DND-41 (cell line): Measurements from ENCODE around the gene ACAT2.

Experiments
- ATAC-seq: fragments of 200-7000 bp; cut with Tn5 transposase; 3 replicates; pipeline ENCODE4 v1.9.1; 2021; ENCODE audit warnings: low read depth; ENCODE audit not compliant: insufficient read depth
- DNase-seq: peaks from one replicate; pipeline ENCODE4 v3.0.0-alpha.2; 2020
- H2AFZ ChIP-seq: 2 replicates; pipeline ENCODE4 v1.6.0; 2012; ENCODE audit warnings: low read depth, low read length
- H3K27ac ChIP-seq: 2 replicates; pipeline ENCODE4 v1.5.1; 2012; ENCODE audit warnings: low read length, inconsistent platforms
- H3K27me3 ChIP-seq: fragments of 200-600 bp; sonication (generic); 2 replicates; pipeline ENCODE4 v1.6.0; 2012; ENCODE audit warnings: low read length, mild to moderate bottlenecking, inconsistent platforms; ENCODE audit not compliant: insufficient read depth, poor library complexity
- H3K36me3 ChIP-seq: 2 replicates; pipeline ENCODE4 v1.5.1; 2012; ENCODE audit warnings: low read length, inconsistent platforms; ENCODE audit not compliant: insufficient read depth
- H3K4me1 ChIP-seq: 2 replicates; pipeline ENCODE4 v1.5.1; 2012; ENCODE audit warnings: mild to moderate bottlenecking, low read length; ENCODE audit not compliant: insufficient read depth
- H3K4me2 ChIP-seq: 2 replicates; pipeline ENCODE4 v1.6.0; 2012; ENCODE audit warnings: mild to moderate bottlenecking, moderate library complexity, low read length, inconsistent platforms; ENCODE audit not compliant: insufficient read depth
- H3K4me3 ChIP-seq, 2 experiments: fragments of 200-600 bp in 1 of 2; shearing (Covaris generic) in 1 of 2; 2 replicates each; pipeline ENCODE4 v1.5.1; 2012 to 2016; ENCODE audit warnings: inconsistent platforms in 2 of 2, low read length in 2 of 2, mild to moderate bottlenecking in 2 of 2, low read depth in 1 of 2, moderate library complexity in 1 of 2
- H3K79me2 ChIP-seq: 2 replicates; pipeline ENCODE4 v1.6.0; 2012; ENCODE audit warnings: low read length, inconsistent platforms; ENCODE audit not compliant: insufficient read depth
- H3K9ac ChIP-seq: 2 replicates; pipeline ENCODE4 v1.6.0; 2012; ENCODE audit warnings: low read depth, mild to moderate bottlenecking, inconsistent platforms, low read length, moderate library complexity
- H3K9me3 ChIP-seq: 2 replicates; pipeline ENCODE4 v1.5.1; 2012; ENCODE audit warnings: low read length, moderate library complexity, mild to moderate bottlenecking, inconsistent platforms; ENCODE audit not compliant: insufficient read depth, severe bottlenecking
- H4K20me1 ChIP-seq: 2 replicates; pipeline ENCODE4 v1.6.0; 2012; ENCODE audit warnings: low read length; ENCODE audit not compliant: insufficient read depth
- EZH2 ChIP-seq: IDR thresholded peaks from 3 replicates; pipeline ENCODE4 v1.6.1; 2012; ENCODE audit warnings: borderline replicate concordance, low read depth, mild to moderate bottlenecking, moderate library complexity, low read length, inconsistent platforms; ENCODE audit not compliant: severe bottlenecking
- TF ChIP-seq, protein P1 (sequence below): IDR thresholded peaks from 2 replicates; pipeline ENCODE4 v1.5.1; 2012; ENCODE audit warnings: borderline replicate concordance, low read length, moderate library complexity, mild to moderate bottlenecking; ENCODE audit not compliant: poor library complexity, severe bottlenecking; ENCODE audit errors: extremely low read depth

ACAT2 gene

DNA sequence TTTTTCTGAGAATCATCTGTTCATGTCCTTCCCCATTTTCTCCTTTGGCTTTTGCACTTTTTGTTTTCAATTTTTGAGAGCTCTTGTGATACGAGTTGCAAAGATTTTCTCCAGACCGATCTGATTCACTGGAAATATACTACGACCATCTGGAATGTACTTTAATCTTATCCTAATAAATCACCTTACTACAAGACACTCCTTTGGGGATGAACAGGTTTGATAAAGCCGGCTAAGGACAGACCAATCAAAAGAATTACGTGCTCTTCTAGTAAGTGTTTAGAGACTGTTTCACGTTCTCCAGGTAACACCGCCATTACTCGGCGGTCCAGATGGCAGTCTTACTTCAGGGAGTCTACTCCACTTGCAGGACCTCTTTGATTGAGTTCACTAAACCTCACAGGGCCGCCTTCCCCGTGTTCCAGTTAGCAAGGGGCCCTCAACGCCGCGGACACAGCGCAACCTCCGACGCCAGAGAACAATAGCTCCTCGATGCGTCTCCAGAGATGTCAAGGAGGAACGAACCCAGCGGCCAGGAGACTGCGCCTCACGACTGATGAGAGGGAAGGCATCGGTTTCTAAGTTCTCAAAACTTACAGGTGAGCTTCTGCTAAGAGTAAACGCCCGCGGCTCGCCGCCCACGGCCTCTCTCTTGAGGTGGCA is 35.5 kb upstream of the ACAT2 start:
- H3K27me3 ChIP-seq, result no peaks in the 10 kb centered on the region
- peak overlapping the region; percentile 89 for H2AFZ ChIP-seq
- peak overlapping the region; percentile 75 for H3K4me2 ChIP-seq
- ATAC-seq (peak; percentile 43), DNase-seq (no peak)
- TF ChIP-seq, protein P1, sequence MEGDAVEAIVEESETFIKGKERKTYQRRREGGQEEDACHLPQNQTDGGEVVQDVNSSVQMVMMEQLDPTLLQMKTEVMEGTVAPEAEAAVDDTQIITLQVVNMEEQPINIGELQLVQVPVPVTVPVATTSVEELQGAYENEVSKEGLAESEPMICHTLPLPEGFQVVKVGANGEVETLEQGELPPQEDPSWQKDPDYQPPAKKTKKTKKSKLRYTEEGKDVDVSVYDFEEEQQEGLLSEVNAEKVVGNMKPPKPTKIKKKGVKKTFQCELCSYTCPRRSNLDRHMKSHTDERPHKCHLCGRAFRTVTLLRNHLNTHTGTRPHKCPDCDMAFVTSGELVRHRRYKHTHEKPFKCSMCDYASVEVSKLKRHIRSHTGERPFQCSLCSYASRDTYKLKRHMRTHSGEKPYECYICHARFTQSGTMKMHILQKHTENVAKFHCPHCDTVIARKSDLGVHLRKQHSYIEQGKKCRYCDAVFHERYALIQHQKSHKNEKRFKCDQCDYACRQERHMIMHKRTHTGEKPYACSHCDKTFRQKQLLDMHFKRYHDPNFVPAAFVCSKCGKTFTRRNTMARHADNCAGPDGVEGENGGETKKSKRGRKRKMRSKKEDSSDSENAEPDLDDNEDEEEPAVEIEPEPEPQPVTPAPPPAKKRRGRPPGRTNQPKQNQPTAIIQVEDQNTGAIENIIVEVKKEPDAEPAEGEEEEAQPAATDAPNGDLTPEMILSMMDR, result no peak
- TF ChIP-seq EZH2, result no peak
- peak overlapping the region; percentile 60 to 72 for H3K4me3 ChIP-seq
- no peaks in the 10 kb centered on the region for H3K9me3 ChIP-seq
- peak overlapping the region; percentile 100 for H3K27ac ChIP-seq
- H3K9ac ChIP-seq, result peak overlapping the region; percentile 97
- H3K4me1 ChIP-seq, result peaks cover 51% of the 10 kb centered on the region
- peaks cover 96% of the 10 kb centered on the region for H3K79me2 ChIP-seq
- peaks cover 35% of the 10 kb centered on the region for H3K36me3 ChIP-seq
- H4K20me1 ChIP-seq, result peaks cover 42% of the 10 kb centered on the region

- Histone ChIP-seq H3K9me3 (no peaks in the 10 kb centered on the region), H3K4me3 (peak within 1 kb of the TSS; percentile 60 to 72), H3K4me1 (peaks cover 56% of the 10 kb centered on the region), H3K27me3 (no peaks in the 10 kb centered on the region), H3K9ac (peak within 1 kb of the TSS; percentile 97), H3K36me3 (peaks cover 38% of the 10 kb centered on the region), H4K20me1 (peaks cover 49% of the 10 kb centered on the region), H3K27ac (peak within 1 kb of the TSS; percentile 100), H3K4me2 (peak within 1 kb of the TSS; percentile 94), H2AFZ (peak within 1 kb of the TSS; percentile 89), H3K79me2 (peaks cover 98% of the 10 kb centered on the region)
- DNase-seq (peak; percentile 97), ATAC-seq (peak; percentile 86)
- no peak for TF ChIP-seq EZH2
- TF ChIP-seq, protein P1, result no peak
Measured at GRCh38 chr6:159726918-159727716, 34.7 kb upstream of the ACAT2 start, which contains the start of gene WTAP. Gene WTAP (plus strand): TSS chr6:159727506. CDS start chr6:159736266, 8,760 bp downstream.

GRCh38 chr6:159727717-159728445 is 34.0 kb upstream of the ACAT2 start:
- Histone ChIP-seq H3K36me3 (peaks cover 38% of the 10 kb centered on the region), H3K27ac (peak overlapping the region; percentile 90), H3K9ac (peak overlapping the region; percentile 97), H3K27me3 (no peaks in the 10 kb centered on the region), H3K9me3 (no peaks in the 10 kb centered on the region), H3K4me1 (peaks cover 56% of the 10 kb centered on the region), H3K4me3 (peak overlapping the region; percentile 53 to 72), H2AFZ (peak overlapping the region; percentile 53), H3K4me2 (peak overlapping the region; percentile 94), H3K79me2 (peaks cover 98% of the 10 kb centered on the region), H4K20me1 (peaks cover 54% of the 10 kb centered on the region)
- TF ChIP-seq, protein P1, result no peak
- TF ChIP-seq EZH2, result no peak
- ATAC-seq, result peak; percentile 39
- no peak for DNase-seq
